Neural cell (in vitro differentiated cells): Measurements from ENCODE around the gene RAD54L2. TPM values are rescaled to one million over a fixed set of nuclear protein-coding genes. Genes with fewer than 3 reads are reported as not detected.
"Not testable (repeated sequence)": the region's sequence is repeated elsewhere in the genome, so short reads cannot be mapped to it uniquely, and the experiment has no call there.

Source experiments
- H2AFZ ChIP-seq: fragments of 200-600, 300-800 bp; sonication (generic), shearing (Covaris generic); 2 replicates; pipeline ENCODE4 v1.6.0; 2014; ENCODE audit warnings: low read depth, mild to moderate bottlenecking, antibody characterized with exemption, low read length, moderate library complexity
- H3F3A ChIP-seq: fragments of 200-600 bp; shearing (Covaris generic); 2 replicates; pipeline ENCODE4 v1.6.1; 2016; ENCODE audit warnings: mild to moderate bottlenecking, moderate library complexity, mixed read lengths, antibody characterized with exemption, low read length; ENCODE audit not compliant: insufficient read depth, poor library complexity, severe bottlenecking
- H3K27ac ChIP-seq: fragments of 200-600, 300-800 bp; sonication (generic), shearing (Covaris generic); 2 replicates; pipeline ENCODE4 v1.5.1; 2014; ENCODE audit warnings: mild to moderate bottlenecking, low read length, moderate library complexity
- H3K27me3 ChIP-seq: fragments of 300-800, 200-600 bp; sonication (generic), shearing (Covaris generic); 2 replicates; pipeline ENCODE4 v1.6.0; 2014; ENCODE audit warnings: mild to moderate bottlenecking, low read depth, low read length, moderate library complexity; ENCODE audit not compliant: insufficient read depth
- H3K36me3 ChIP-seq: fragments of 300-800, 200-600 bp; sonication (generic), shearing (Covaris generic); 2 replicates; pipeline ENCODE4 v1.5.1; 2014; ENCODE audit warnings: mild to moderate bottlenecking, antibody characterized with exemption, low read length, moderate library complexity; ENCODE audit not compliant: insufficient read depth
- H3K4me2 ChIP-seq: fragments of 300-800, 200-600 bp; sonication (generic), shearing (Covaris generic); 2 replicates; pipeline ENCODE4 v1.6.0; 2014; ENCODE audit warnings: mild to moderate bottlenecking, low read length
- H3K4me3 ChIP-seq: fragments of 300-800, 200-600 bp; sonication (generic), shearing (Covaris generic); 2 replicates; pipeline ENCODE4 v1.5.1; 2014; ENCODE audit warnings: mild to moderate bottlenecking, low read length, moderate library complexity
- H3K79me2 ChIP-seq: fragments of 200-600 bp; shearing (Covaris generic); replicated peaks from 2 replicates; pipeline ENCODE4 v1.6.0; 2014; ENCODE audit warnings: mild to moderate bottlenecking, low read length, moderate library complexity; ENCODE audit not compliant: insufficient read depth
- H3K9ac ChIP-seq: fragments of 300-800, 200-600 bp; sonication (generic), shearing (Covaris generic); 2 replicates; pipeline ENCODE4 v1.6.1; 2016; ENCODE audit warnings: mild to moderate bottlenecking, low read length, mixed read lengths
- H3K9me2 ChIP-seq: fragments of 200-600 bp; shearing (Covaris generic); 2 replicates; pipeline ENCODE4 v1.6.1; 2016; ENCODE audit warnings: mild to moderate bottlenecking, low read length, mixed read lengths; ENCODE audit not compliant: insufficient read depth
- H3K9me3 ChIP-seq: fragments of 200-600, 300-800 bp; sonication (generic), shearing (Covaris generic); 2 replicates; pipeline ENCODE4 v1.6.1; 2016; ENCODE audit warnings: mild to moderate bottlenecking, mixed run types, low read length, moderate library complexity, mixed read lengths
- H4K20me1 ChIP-seq: fragments of 200-600 bp; shearing (Covaris generic); 2 replicates; pipeline ENCODE4 v1.6.1; 2016; ENCODE audit warnings: mild to moderate bottlenecking, mixed run types; ENCODE audit not compliant: insufficient read depth
- CTCF ChIP-seq: fragments of 450-650 bp; IDR thresholded peaks from 2 replicates; pipeline ENCODE4 v1.5.1; 2014; ENCODE audit warnings: antibody characterized with exemption, mild to moderate bottlenecking, moderate library complexity; ENCODE audit not compliant: poor library complexity, severe bottlenecking
- EP300 ChIP-seq: fragments of 450-650 bp; conservative IDR thresholded peaks from 2 replicates; pipeline ENCODE4 v1.6.1; 2014; ENCODE audit warnings: antibody characterized with exemption, mild to moderate bottlenecking, moderate library complexity; ENCODE audit not compliant: poor library complexity, severe bottlenecking
- EZH2 ChIP-seq: fragments of 200-600, 300-800 bp; shearing (Covaris generic), sonication (generic); IDR thresholded peaks from 2 replicates; pipeline ENCODE4 v1.6.1; 2014; ENCODE audit warnings: antibody characterized with exemption, low read length, borderline replicate concordance, mild to moderate bottlenecking; ENCODE audit not compliant: insufficient read depth, poor library complexity, severe bottlenecking
- MXI1 ChIP-seq: fragments of 450-650 bp; conservative IDR thresholded peaks from 2 replicates; pipeline ENCODE4 v1.6.1; 2014; ENCODE audit warnings: antibody characterized with exemption, mild to moderate bottlenecking; ENCODE audit not compliant: poor library complexity, severe bottlenecking
- POLR2AphosphoS5 ChIP-seq: IDR thresholded peaks from 2 replicates; pipeline ENCODE4 v1.6.1; 2012
- RAD21 ChIP-seq: fragments of 450-650 bp; conservative IDR thresholded peaks from 2 replicates; pipeline ENCODE4 v1.6.1; 2014; ENCODE audit warnings: antibody characterized with exemption, mild to moderate bottlenecking, moderate library complexity
- REST ChIP-seq: IDR thresholded peaks from 2 replicates; pipeline ENCODE4 v1.6.1; 2012; ENCODE audit warnings: borderline replicate concordance
- SMC3 ChIP-seq: fragments of 450-650 bp; conservative IDR thresholded peaks from 2 replicates; pipeline ENCODE4 v1.6.1; 2014; ENCODE audit warnings: antibody characterized with exemption, mild to moderate bottlenecking, moderate library complexity; ENCODE audit not compliant: poor library complexity
- TAF1 ChIP-seq: IDR thresholded peaks from 2 replicates; pipeline ENCODE4 v1.6.1; 2012; ENCODE audit warnings: low read depth
- polyA plus RNA-seq: library from polyadenylated mRNA; depleted of rRNA; stranded (reverse); fragments of >200 nt; gene quantifications from 2 replicates; pipeline ENCODE4 v1.2.3, GENCODE V29; 2014

Gene RAD54L2
- polyA plus RNA-seq, 1 donor from 2014 or later, result 14.5 TPM

GRCh38 chr3:51535146-51536019 lies 3.1 kb upstream of the RAD54L2 start:
- Histone ChIP-seq H3K9me2 (no peaks in the 10 kb centered on the region), H3K4me3 (no peak overlapping the region), H3K4me2 (no peak overlapping the region), H3F3A (peaks cover 4% of the 10 kb centered on the region), H3K27me3 (no peaks in the 10 kb centered on the region), H3K9me3 (no peaks in the 10 kb centered on the region), H3K79me2 (peaks cover 15% of the 10 kb centered on the region), H4K20me1 (no peaks in the 10 kb centered on the region), H3K36me3 (no peaks in the 10 kb centered on the region), H2AFZ (no peak overlapping the region), H3K9ac (no peak overlapping the region), H3K27ac (no peak overlapping the region)
- no peak for TF ChIP-seq RAD21
- TF ChIP-seq MXI1, result no peak
- no peak for TF ChIP-seq EZH2
- TF ChIP-seq POLR2AphosphoS5, result no peak
- no peak for TF ChIP-seq REST
- TF ChIP-seq EP300, result no peak
- TF ChIP-seq TAF1, result no peak
- no peak for TF ChIP-seq CTCF
- TF ChIP-seq SMC3, result no peak

GRCh38 chr3:51537631-51538030 lies 888 bp upstream of the RAD54L2 start:
- Histone ChIP-seq H3K9ac (peak overlapping the region; percentile 87), H3K4me3 (peak overlapping the region; percentile 96), H2AFZ (peak overlapping the region; percentile 81), H3K4me2 (peak overlapping the region; percentile 74), H3K27ac (peak overlapping the region; percentile 69), H3K79me2 (peaks cover 34% of the 10 kb centered on the region)
- H3K36me3 ChIP-seq, H3F3A ChIP-seq, H3K27me3 ChIP-seq, H4K20me1 ChIP-seq, H3K9me3 ChIP-seq, H3K9me2 ChIP-seq: not testable (repeated sequence)
